ENCODE data around the gene ICOS. TPM values are rescaled to one million over a fixed set of nuclear protein-coding genes. Genes with fewer than 3 reads are reported as not detected.
"Not testable (repeated sequence)": the region's sequence is repeated elsewhere in the genome, so short reads cannot be mapped to it uniquely, and the experiment has no call there.

The ICOS gene
- total and polyA plus RNA-seq, 12 donors = 0.07 to 0.51 (median 0.21) TPM; not detected in 6

GRCh38 chr2:203983064-203983715 lies 46.6 kb downstream of the ICOS start:
- 75 to 83% (median 81%) methylated on average over 5 of the region's 5 CpGs for WGBS, 4 donors
- Histone ChIP-seq H3K4me1 (replicated peaks in 1 of 2) (no peaks in the 10 kb centered on the region), H3K4me3 (no peak overlapping the region), H3K36me3 (replicated peaks in 1 of 2) (no peaks in the 10 kb centered on the region), H3K27me3 (no peaks in the 10 kb centered on the region), H3K27ac (no peak overlapping the region), H3K9me3 (replicated peaks in 1 of 3) (no peaks in the 10 kb centered on the region)
- no peak for DNase-seq
- intact Hi-C loops (cut with DNase I) = no loop called here
- TF ChIP-seq, protein P1, sequence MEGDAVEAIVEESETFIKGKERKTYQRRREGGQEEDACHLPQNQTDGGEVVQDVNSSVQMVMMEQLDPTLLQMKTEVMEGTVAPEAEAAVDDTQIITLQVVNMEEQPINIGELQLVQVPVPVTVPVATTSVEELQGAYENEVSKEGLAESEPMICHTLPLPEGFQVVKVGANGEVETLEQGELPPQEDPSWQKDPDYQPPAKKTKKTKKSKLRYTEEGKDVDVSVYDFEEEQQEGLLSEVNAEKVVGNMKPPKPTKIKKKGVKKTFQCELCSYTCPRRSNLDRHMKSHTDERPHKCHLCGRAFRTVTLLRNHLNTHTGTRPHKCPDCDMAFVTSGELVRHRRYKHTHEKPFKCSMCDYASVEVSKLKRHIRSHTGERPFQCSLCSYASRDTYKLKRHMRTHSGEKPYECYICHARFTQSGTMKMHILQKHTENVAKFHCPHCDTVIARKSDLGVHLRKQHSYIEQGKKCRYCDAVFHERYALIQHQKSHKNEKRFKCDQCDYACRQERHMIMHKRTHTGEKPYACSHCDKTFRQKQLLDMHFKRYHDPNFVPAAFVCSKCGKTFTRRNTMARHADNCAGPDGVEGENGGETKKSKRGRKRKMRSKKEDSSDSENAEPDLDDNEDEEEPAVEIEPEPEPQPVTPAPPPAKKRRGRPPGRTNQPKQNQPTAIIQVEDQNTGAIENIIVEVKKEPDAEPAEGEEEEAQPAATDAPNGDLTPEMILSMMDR (IDR thresholded peaks at IDR 0.05) = no peak
- no peak for TF ChIP-seq POLR2A (IDR thresholded peaks at IDR 0.05)

- H3K4me3 ChIP-seq; H3K4me1 ChIP-seq (replicated peaks in 1 of 2); H3K36me3 ChIP-seq (replicated peaks in 1 of 2); DNase-seq; H3K27me3 ChIP-seq; intact Hi-C loops (cut with DNase I); H3K27ac ChIP-seq; H3K9me3 ChIP-seq (replicated peaks in 1 of 3): not testable (repeated sequence)
- WGBS, 4 donors = 76 to 93% (median 79%) methylated on average over 3 of the region's 3 CpGs
These were observed 49.4 kb downstream of the ICOS start for GRCh38 chr2:203985978-203986377.

- Histone ChIP-seq H3K27me3 (no peaks in the 10 kb centered on the region), H3K4me3 (no peak overlapping the region), H3K27ac (no peak overlapping the region), H3K36me3 (replicated peaks in 1 of 2) (no peaks in the 10 kb centered on the region), H3K4me1 (replicated peaks in 1 of 2) (no peaks in the 10 kb centered on the region), H3K9me3 (replicated peaks in 1 of 3) (no peaks in the 10 kb centered on the region)
- intact Hi-C loops (cut with DNase I) = no loop called here
- no peak for TF ChIP-seq POLR2A (IDR thresholded peaks at IDR 0.05)
- TF ChIP-seq, protein P1 (IDR thresholded peaks at IDR 0.05) = no peak
- 84 to 95% (median 93%) methylated on average over 2 of the region's 2 CpGs for WGBS, 4 donors
- no peak for DNase-seq
These were observed 51.4 kb downstream of the ICOS start for GRCh38 chr2:203987959-203988358.

DNA sequence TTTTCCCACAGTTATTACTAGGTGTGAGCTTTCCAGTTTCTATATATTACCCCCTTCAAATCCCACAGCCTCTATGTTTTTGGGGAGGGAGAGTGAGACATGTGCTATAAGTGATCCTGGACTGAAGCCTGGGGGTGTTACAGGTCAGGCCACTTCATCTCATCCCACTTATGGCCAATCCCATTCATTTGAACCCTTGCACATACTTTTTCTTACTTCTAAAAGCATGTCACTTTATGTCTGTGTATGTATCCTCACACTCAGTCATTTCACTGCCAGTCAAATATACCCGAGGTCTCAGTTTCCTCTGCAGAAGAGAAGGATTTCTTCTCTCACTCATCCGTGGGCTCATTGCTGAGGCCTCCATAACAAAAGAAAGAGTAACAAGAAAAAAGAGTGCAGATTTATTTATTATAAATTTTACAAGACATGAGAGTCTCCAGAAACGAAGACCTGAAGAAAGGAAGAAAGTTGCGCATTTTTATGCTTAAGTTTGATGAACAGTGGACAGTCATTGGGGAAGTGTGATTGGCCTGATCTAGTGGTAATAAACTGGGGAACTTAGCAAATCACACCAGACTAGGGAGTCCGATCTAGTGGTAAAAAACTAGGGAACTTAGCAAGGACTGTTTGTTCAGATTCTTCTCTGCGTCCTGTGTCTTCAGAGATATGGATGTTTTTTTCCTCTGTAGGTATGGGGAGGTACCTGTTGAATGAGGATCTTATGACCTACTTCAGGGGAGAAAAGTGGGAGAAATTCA lies 52.1 kb downstream of the ICOS start:
- DNase-seq = no peak
- Histone ChIP-seq H3K4me1 (replicated peaks in 1 of 2) (no peaks in the 10 kb centered on the region), H3K9me3 (replicated peaks in 1 of 3) (no peaks in the 10 kb centered on the region), H3K27ac (no peak overlapping the region), H3K4me3 (no peak overlapping the region), H3K27me3 (no peaks in the 10 kb centered on the region), H3K36me3 (replicated peaks in 1 of 2) (no peaks in the 10 kb centered on the region)
- intact Hi-C loops (cut with DNase I) = no loop called here
- WGBS, 4 donors = 64 to 77% (median 70%) methylated on average over 6 of the region's 6 CpGs
- no peak for TF ChIP-seq POLR2A (IDR thresholded peaks at IDR 0.05)
- TF ChIP-seq, protein P1 (IDR thresholded peaks at IDR 0.05) = no peak
